OCI-LY1 (cell line): ENCODE results near the gene TMEM130.

ENCODE experiments used
- CTCF ChIP-seq: fragments of 200-600 bp; sonication (generic), shearing (Covaris generic); IDR thresholded peaks from 2 replicates; pipeline ENCODE4 v1.5.1; 2017; ENCODE audit warnings: mild to moderate bottlenecking, antibody characterized with exemption, low read length, moderate library complexity, mixed read lengths
- EZH2 ChIP-seq: fragments of 200-600 bp; sonication (generic), shearing (Covaris generic); IDR thresholded peaks from 2 replicates; pipeline ENCODE4 v1.8.0; 2017; ENCODE audit warnings: borderline replicate concordance, mixed run types, mild to moderate bottlenecking, antibody characterized with exemption, low read length, moderate library complexity, mixed read lengths

- TF ChIP-seq EZH2 (no peak), CTCF (no peak)
Measured at GRCh38 chr7:98911916-98912315, 42.1 kb upstream of the TMEM130 start.
